CD4-positive, alpha-beta T cell treated with Interleukin-10 for 1 hour (primary cell): ENCODE data around the gene COL6A3.
"Not testable (repeated sequence)": the region's sequence is repeated elsewhere in the genome, so short reads cannot be mapped to it uniquely, and the experiment has no call there.

Source experiments
- DNase-seq: peaks from one replicate; pipeline ENCODE4 v3.0.0-alpha.2; 2020

COL6A3 gene

DNA sequence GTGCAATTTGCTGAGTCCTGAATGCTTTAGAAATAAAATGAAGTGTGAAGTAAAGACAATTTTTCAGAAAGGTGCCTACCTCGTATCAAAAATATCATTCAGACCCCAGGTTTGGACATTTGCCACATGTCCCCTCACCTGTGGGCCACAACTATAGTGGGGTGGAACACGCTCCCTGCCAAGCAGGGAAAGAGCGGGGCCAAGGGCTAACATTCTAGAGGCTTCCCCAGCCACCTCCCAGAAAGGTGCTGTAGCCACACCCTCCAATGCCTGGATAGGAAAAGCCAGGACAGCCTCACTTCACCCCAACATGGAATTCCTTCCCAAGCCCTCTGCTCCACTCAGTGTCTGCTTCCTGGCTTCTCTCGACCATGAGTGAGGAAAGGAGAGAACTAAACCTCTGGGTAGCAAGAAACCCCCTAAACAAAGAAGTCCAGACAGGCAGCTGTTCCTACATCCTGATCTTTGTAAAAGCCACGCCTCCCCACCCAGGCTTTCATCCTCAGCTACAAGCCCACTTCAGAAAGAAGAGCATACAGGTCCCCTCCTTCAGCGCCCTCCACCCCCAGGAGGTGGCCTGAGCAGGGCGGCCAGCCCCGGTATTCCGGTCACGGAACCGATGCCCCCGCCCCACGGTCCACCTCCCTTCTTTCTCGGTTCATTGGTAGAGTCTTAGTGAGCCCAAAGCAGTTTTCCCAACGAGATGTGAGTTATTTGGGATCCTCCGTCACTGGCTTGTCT lies 2.1 kb downstream of the COL6A3 start:
- no peak for DNase-seq

GRCh38 chr2:237411092-237411601 lies 2.8 kb downstream of the COL6A3 start:
- DNase-seq = no peak

DNA sequence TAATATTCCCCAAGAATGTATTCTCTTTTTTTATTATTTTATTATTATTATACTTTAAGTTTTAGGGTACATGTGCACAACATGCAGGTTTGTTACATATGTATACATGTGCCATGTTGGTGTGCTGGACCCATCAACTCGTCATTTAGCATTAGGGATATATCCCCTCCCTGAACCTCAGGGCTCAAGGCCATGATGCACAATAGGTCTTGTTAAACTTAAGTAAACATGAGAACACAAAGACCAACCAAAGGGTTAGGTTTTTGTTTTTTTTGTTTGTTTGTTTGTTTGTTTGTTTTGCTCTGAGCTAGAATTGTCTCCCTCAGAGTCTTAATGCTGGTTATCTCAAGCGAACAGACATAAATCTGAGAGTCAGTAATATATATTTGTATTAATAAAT lies 4.7 kb downstream of the COL6A3 start:
- not testable (repeated sequence) for DNase-seq

DNA sequence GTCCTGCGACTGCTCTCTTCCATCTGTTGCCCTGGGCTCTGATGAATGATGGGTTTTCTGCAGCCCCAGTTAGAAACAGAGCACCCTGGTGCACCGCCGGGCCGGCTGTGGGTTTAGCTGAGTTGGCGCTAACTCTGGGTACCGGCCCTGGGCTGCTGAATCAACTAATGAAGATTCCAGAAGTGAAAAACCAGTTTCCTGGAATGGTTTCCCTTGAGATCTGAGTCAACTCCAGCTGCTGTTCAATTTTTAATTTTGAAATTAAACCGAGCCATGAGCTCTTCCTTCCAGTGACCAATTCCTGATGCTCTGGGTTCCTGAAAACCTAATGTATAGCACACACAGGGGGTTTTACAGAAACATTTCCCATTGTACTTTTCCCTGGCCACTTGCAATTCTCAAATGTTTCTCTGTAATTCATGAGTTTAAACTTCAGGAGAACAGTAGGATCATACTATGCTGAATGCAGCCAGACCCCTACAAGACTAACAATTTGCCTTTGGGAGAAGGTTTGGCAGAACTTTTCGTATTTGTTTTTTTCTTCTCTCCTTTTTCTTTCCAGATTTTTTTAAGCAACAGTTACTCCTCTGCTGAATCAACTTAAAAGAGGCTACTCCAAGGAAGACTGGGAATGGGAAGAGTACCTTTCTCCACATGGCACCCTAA lies 5.5 kb downstream of the COL6A3 start:
- DNase-seq = no peak

DNA sequence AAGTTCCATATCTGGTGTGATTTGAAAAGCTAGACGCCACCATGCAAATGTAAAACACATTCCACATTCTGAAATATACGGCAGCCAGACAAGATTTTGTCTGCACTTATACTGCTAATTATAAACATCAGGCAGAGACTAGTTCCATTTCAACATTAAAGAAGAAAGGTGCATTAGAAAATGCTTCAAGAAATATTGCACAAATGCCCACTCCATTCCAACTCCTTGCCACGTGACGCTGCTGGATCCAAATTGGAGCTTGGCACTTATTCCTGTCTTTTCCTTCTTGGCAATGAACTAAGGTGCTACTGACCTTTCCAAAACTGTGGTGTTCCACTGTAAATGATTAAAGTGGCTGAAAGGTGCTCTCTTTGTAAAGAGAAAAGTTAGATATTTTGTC lies 6.3 kb downstream of the COL6A3 start:
- no peak for DNase-seq

GRCh38 chr2:237406371-237406895 lies 7.5 kb downstream of the COL6A3 start:
- no peak for DNase-seq

GRCh38 chr2:237405605-237406004 lies 8.4 kb downstream of the COL6A3 start:
- no peak for DNase-seq

DNA sequence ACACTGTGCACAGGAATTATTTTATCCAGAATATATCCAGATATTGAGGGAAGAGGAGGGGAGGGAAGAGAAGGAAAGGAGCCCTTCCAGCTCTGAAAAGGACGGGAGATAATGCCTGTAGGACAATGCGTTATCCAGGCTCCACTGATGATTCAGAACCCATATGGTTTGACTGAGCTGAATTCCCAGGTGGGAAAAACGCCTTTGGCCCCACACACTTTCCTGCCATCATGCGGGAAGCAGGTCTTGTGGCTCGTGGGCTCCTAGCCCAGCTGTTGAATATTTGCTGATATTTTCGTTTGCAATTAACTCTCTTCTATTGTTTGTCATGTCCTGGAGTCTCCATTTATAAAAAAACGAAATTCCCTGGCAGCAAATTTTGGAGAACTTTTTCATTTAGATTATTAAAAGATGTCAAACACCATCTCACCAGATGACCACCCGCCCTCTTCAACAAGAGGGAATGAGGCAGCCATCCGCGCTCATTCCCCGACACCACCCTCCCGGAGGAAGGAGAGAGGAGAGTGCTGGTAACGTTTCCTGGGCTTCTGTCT lies 8.9 kb downstream of the COL6A3 start:
- no peak for DNase-seq

GRCh38 chr2:237404413-237404812 lies 9.6 kb downstream of the COL6A3 start:
- DNase-seq = no peak

DNA sequence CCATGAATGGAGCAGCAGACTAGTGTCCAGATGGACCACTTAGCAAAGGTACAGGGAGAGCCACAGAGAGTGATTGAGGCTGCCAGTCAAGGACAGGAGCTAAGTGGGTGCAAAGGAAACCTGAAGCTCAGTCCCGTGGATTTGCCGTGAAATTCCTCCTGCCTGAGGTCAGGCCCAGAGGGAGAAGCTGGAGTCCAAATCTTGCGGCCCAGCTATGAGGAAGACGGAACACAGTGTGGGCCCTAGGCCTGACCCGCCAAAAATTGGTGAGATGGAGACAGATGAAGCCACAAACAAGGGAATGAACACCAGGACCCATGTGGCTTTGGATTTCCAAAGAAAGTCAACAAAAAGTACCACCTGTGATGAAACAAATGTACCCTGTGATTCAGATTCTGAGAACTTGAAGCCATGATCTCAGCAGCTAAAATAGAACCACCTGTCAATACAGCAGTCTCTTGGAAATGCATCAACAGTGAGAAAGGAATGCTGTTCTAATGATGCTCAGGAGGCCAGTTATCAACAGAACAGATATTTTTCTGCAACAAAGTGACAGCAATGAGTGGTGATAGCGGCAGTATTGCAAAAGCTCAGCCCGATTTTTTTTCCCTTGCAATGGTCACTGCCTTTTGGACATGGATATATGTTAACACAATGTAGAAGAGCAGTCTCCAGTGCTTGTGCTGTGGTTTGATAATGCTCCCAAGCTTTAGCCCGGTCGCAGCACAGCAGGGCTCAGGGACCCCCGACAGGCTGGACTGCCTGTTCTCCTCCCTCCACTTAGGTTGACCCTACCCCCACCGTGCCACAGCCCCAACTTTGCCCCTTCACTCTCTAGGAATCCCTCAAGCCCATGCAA lies 10.7 kb downstream of the COL6A3 start:
- no peak for DNase-seq

DNA sequence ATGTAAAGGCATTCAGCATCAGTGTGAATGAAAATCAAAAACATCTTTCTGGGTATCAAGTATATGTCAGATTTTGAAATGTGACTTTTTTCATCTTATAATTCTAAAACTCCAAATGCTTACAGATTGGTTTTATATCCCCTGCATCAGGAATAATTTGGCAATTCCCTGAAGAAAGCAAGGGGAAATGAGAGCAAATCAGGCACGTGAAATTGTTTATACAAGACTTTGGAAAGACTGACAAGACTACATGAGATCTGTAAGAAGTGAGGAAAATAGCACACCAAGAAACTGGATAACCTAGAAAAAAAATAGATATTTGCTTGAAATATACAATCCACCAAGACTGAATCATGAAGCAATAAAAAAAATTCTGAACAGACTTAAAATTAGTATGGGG lies 13.8 kb downstream of the COL6A3 start:
- no peak for DNase-seq

GRCh38 chr2:237397072-237397471 lies 16.9 kb downstream of the COL6A3 start:
- DNase-seq = no peak

DNA sequence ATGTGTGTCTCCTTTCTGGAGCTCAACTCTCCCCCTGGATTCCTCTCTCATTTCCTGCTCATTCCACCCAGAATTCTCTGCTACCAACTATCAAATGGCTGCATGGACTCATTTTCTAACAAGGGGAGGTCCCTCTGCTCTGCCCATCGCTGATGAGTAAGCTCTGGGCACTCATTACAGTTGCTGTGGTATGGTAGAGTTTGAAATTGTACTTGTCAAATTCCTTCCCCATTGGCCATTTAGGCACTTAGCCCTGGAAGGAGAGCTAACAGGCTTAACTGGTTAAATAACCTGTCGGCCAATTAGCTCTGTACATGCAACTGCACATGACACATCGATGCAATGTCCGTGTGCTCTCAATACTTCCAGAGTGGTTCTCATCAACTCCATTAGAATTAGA lies 20.4 kb downstream of the COL6A3 start:
- DNase-seq = no peak

- no peak for DNase-seq
Observed at GRCh38 chr2:237392186-237392585, 21.8 kb downstream of the COL6A3 start.

GRCh38 chr2:237391140-237391539 lies 22.8 kb downstream of the COL6A3 start:
- no peak for DNase-seq

DNA sequence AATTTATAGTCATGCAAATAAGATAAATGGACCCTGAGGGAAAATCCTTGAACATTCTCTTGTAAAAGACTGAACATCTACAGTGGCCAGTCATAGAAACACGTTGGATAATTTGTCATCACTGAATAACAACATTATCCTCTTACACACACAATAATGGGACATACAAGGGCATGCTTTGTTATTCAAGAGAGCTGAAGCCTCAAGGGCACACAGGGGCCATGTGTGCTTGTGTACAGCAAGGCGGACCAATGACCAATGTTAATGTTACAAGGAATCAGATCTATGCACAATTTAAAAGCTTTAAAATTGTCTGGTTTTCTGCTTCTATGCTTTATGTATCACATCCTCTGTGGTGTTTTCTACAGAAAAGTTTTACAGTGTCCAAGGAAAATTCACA lies 23.7 kb downstream of the COL6A3 start:
- no peak for DNase-seq

- no peak for DNase-seq
Observed at GRCh38 chr2:237389831-237390230, 24.1 kb downstream of the COL6A3 start.

GRCh38 chr2:237388036-237388435 lies 25.9 kb downstream of the COL6A3 start:
- DNase-seq = no peak

DNA sequence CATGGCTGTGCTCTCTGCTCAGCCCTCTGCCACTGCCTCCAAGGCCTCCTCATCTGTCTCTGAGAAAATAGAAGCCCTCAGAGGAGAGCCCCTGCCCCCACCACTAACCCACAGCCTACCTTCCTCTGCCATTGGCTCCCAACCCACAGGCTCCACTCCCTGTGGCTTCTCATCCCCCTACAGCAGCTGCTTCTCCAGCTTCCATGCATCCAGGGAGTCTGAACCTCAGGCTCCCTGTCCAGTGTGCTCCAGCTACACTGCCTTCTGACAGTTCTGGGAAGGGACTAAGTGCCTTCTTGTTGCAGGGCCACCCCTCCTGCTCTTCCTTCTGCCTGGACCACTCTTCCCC lies 29.3 kb downstream of the COL6A3 start:
- DNase-seq = no peak

- no peak for DNase-seq
Observed at GRCh38 chr2:237383991-237384671, 29.8 kb downstream of the COL6A3 start.

GRCh38 chr2:237380768-237381167 lies 33.2 kb downstream of the COL6A3 start:
- no peak for DNase-seq

DNA sequence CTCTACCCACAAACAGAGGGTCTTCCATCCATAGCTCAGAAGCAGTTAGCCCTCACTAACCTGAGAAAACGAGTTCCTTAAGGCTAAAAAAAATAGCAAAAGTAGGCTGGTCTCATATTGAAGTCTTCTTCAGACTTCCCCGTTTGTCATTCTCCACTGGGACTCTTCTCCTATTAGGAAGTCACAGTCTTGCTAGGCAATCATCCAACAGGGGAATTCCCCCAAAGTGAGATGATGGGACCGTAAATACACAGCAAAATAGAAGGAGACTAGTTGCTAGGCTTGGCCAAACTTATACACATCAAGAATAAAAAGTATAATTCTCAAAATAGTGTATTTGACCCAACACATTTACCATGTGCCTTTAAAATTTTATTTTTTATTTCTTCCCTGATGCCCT lies 34.3 kb downstream of the COL6A3 start:
- no peak for DNase-seq

- DNase-seq = no peak
Observed at GRCh38 chr2:237378650-237379049, 35.3 kb downstream of the COL6A3 start.
